Liver (tissue), 2 donors: ENCODE data around the gene CNR1.

Experiments
- CTCF ChIP-seq: fragments of 150-350 bp; IDR thresholded peaks from 2 replicates; pipeline ENCODE4 v1.5.1; 2017; ENCODE audit warnings: improper control_type of control experiment, low read depth, low read length; ENCODE audit not compliant: missing input control
- ZBTB33 ChIP-seq: IDR thresholded peaks from 2 replicates; pipeline ENCODE4 v1.6.1; 2016; ENCODE audit warnings: antibody characterized with exemption
- donor health status: healthy.

GRCh38 chr6:88120635-88121034 is 45.5 kb downstream of the CNR1 start:
- TF ChIP-seq CTCF (no peak), ZBTB33 (no peak)
